ENCODE data around the gene DHRS11.

GRCh38 chr17:36641877-36642845 is 50.5 kb downstream of the DHRS11 start:
- no peak for TF ChIP-seq POLR2AphosphoS5 (IDR thresholded peaks at IDR 0.05)
- no peak for TF ChIP-seq CTCF (IDR thresholded peaks at IDR 0.05)
- no peak for TF ChIP-seq EP300 (IDR thresholded peaks at IDR 0.05)
